Tibial nerve (tissue), 4 donors: Measurements from ENCODE around the gene PLA2G2D. TPM values are rescaled to one million over a fixed set of nuclear protein-coding genes. Genes with fewer than 3 reads are reported as not detected.

ENCODE experiments used
- DNase-seq, 2 donors: peaks; one replicate each; pipeline ENCODE4 v3.0.0-alpha.2; 2019; ENCODE audit warnings: low spot score in 2 of 2
- H3K27ac ChIP-seq, 4 donors: fragments of 200-600 bp; sonication (generic) in 3 of 4; one replicate each; pipeline ENCODE4 v1.5.1; 2017 to 2019; ENCODE audit warnings: mild to moderate bottlenecking in 1 of 4
- H3K27me3 ChIP-seq, 2 donors: fragments of 200-600 bp; sonication (generic) in 1 of 2; one replicate each; pipeline versions ENCODE4 v1.5.1 to v1.6.0; 2017 to 2019
- H3K36me3 ChIP-seq, 3 donors: fragments of 200-600 bp; sonication (generic); one replicate each; pipeline ENCODE4 v1.5.1; 2018 to 2019
- H3K4me1 ChIP-seq, 4 donors: fragments of 200-600 bp; sonication (generic) in 3 of 4; one replicate each; pipeline ENCODE4 v1.5.1; 2017 to 2019
- H3K4me3 ChIP-seq, 4 donors: fragments of 200-600 bp; sonication (generic) in 3 of 4; one replicate each; pipeline ENCODE4 v1.5.1; 2017 to 2019; ENCODE audit warnings: mild to moderate bottlenecking in 1 of 4, moderate library complexity in 1 of 4
- H3K9me3 ChIP-seq, 4 donors: fragments of 200-600 bp; sonication (generic) in 3 of 4; one replicate each; pipeline ENCODE4 v1.5.1; 2017 to 2019
- CTCF ChIP-seq, 5 experiments: fragments of 200-600 bp in 3 of 5; fragments of 450-650 bp in 2 of 5; sonication (generic) in 3 of 5; IDR thresholded peaks; one replicate each; pipeline ENCODE4 v1.5.1; 2016 to 2019; ENCODE audit warnings: antibody characterized with exemption in 5 of 5, mild to moderate bottlenecking in 3 of 5, moderate library complexity in 2 of 5
- EP300 ChIP-seq, 2 donors: sonication (generic); formaldehyde crosslinking; IDR thresholded peaks; one replicate each; pipeline ENCODE4 v1.6.1; 2017; ENCODE audit warnings: antibody characterized with exemption in 2 of 2, mild to moderate bottlenecking in 1 of 2
- POLR2A ChIP-seq, 2 donors: fragments of 450-650 bp; IDR thresholded peaks; one replicate each; pipeline ENCODE4 v1.6.1; 2017; ENCODE audit warnings: antibody characterized with exemption in 2 of 2, mild to moderate bottlenecking in 2 of 2, moderate library complexity in 2 of 2
- WGBS, 2 donors: methylation state at CpG; one replicate each; pipeline ENCODE4 v1.1.5; 2018; 5-methylcytosine and 5-hydroxymethylcytosine counted together
- total RNA-seq, 4 donors: library from RNA; depleted of rRNA; stranded (reverse); fragments of >200 nt; gene quantifications; one replicate each; pipeline ENCODE4 v1.1.0, GENCODE V29; 2016

PLA2G2D gene
- total RNA-seq, 4 donors from 2014 or later = not detected

DNA sequence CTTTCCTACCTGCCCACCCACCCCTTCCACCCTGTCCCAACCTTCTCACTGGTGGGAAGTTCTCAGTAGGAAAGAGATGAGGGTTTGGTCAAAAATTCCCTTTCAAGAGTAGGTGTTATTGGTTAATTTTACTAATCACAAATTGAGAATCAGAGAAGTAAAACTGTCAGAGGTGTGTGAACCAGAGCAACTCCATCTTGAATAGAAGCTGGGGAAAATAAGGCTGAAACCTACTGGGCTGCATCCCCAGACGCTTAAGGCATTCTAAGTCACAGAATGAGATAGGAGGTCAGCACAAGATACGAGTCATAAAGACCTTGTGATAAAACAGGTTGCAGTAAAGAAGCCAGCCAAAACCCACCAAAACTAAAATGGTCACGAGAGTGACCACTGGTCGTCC lies 11.5 kb downstream of the PLA2G2D start:
- Histone ChIP-seq H3K4me1 (no peaks in the 10 kb centered on the region), H3K36me3 (no peaks in the 10 kb centered on the region), H3K9me3 (no peaks in the 10 kb centered on the region), H3K4me3 (no peak overlapping the region), H3K27me3 (no peaks in the 10 kb centered on the region), H3K27ac (no peak overlapping the region)
- no peak for DNase-seq
- TF ChIP-seq POLR2A (IDR thresholded peaks at IDR 0.05) (no peak), EP300 (IDR thresholded peaks at IDR 0.05) (no peak), CTCF (IDR thresholded peaks at IDR 0.05) (no peak)
- 50 to 57% methylated on average over 4 of the region's 4 CpGs for WGBS, 2 donors

- no peak for DNase-seq
- H3K27ac ChIP-seq = no peak overlapping the region
- H3K9me3 ChIP-seq = no peaks in the 10 kb centered on the region
- H3K27me3 ChIP-seq = no peaks in the 10 kb centered on the region
- TF ChIP-seq CTCF (IDR thresholded peaks at IDR 0.05) = no peak
- TF ChIP-seq POLR2A (IDR thresholded peaks at IDR 0.05) = no peak
- no peak for TF ChIP-seq EP300 (IDR thresholded peaks at IDR 0.05)
- 59 to 70% methylated on average over 4 of the region's 4 CpGs for WGBS, 2 donors
- no peaks in the 10 kb centered on the region for H3K36me3 ChIP-seq
- H3K4me1 ChIP-seq = no peaks in the 10 kb centered on the region
- H3K4me3 ChIP-seq = no peak overlapping the region
Measured at GRCh38 chr1:20107351-20107750, 12.0 kb downstream of the PLA2G2D start.

GRCh38 chr1:20105856-20106255 lies 13.5 kb downstream of the PLA2G2D start:
- DNase-seq = no peak
- no peaks in the 10 kb centered on the region for H3K36me3 ChIP-seq
- no peak overlapping the region for H3K4me3 ChIP-seq
- 50 to 51% methylated on average over 1 of the region's 1 CpG for WGBS, 2 donors
- H3K27me3 ChIP-seq = no peaks in the 10 kb centered on the region
- no peaks in the 10 kb centered on the region for H3K4me1 ChIP-seq
- H3K27ac ChIP-seq = no peak overlapping the region
- no peaks in the 10 kb centered on the region for H3K9me3 ChIP-seq
- TF ChIP-seq POLR2A (IDR thresholded peaks at IDR 0.05) (no peak), CTCF (IDR thresholded peaks at IDR 0.05) (no peak), EP300 (IDR thresholded peaks at IDR 0.05) (no peak)

DNA sequence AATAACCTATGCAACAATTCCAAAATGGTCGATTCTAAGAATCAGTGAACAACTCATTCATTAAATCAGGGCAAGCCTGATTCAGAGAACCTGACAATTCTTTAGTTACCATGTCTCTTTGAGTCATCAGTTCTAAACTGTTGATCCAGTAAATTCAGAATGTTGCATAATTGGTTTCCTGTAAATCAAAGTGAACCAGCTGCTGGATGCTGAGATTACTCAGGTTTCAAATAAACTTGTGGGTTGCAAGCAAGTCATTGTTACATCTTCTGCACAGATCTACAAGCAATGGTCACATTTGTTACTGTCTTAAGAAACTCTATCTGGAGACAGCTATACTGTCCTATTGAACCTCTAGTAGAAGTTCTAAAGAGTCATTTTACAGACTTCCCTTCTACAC lies 16.5 kb downstream of the PLA2G2D start:
- H3K9me3 ChIP-seq = peaks cover 0 to under 1% (median 0%) of the 10 kb centered on the region in 4 donors
- no peak overlapping the region for H3K27ac ChIP-seq
- H3K36me3 ChIP-seq = no peaks in the 10 kb centered on the region
- WGBS, 2 donors = 66 to 85% methylated on average over 1 of the region's 1 CpG
- no peaks in the 10 kb centered on the region for H3K4me1 ChIP-seq
- no peak for TF ChIP-seq EP300 (IDR thresholded peaks at IDR 0.05)
- no peak for TF ChIP-seq CTCF (IDR thresholded peaks at IDR 0.05)
- TF ChIP-seq POLR2A (IDR thresholded peaks at IDR 0.05) = no peak
- no peaks in the 10 kb centered on the region for H3K27me3 ChIP-seq
- DNase-seq = no peak
- H3K4me3 ChIP-seq = no peak overlapping the region

- Histone ChIP-seq H3K4me3 (no peak overlapping the region), H3K4me1 (no peaks in the 10 kb centered on the region), H3K27me3 (no peaks in the 10 kb centered on the region), H3K36me3 (no peaks in the 10 kb centered on the region), H3K27ac (no peak overlapping the region), H3K9me3 (peaks cover 0 to 14% (median 0%) of the 10 kb centered on the region in 4 donors)
- peak in 1 of 2 donors; percentile 43 for DNase-seq
- 40 to 44% methylated on average over 13 to 14 of the region's 14 CpGs for WGBS, 2 donors
- TF ChIP-seq POLR2A (IDR thresholded peaks at IDR 0.05) (no peak), CTCF (IDR thresholded peaks at IDR 0.05) (peak; percentile 29 to 62 (median 55)), EP300 (IDR thresholded peaks at IDR 0.05) (no peak)
Measured at GRCh38 chr1:20100632-20101355, 18.5 kb downstream of the PLA2G2D start.
